Activated CD4-positive, alpha-beta memory T cell treated with anti-CD3 and anti-CD28 coated beads, Interleukin-2, amount 10 ng/mL, durations not matched to agents 7 days and 5 days (primary cell): ENCODE measurements around the gene TXNDC5. TPM values are rescaled to one million over a fixed set of nuclear protein-coding genes. Genes with fewer than 3 reads are reported as not detected.
A peak's percentile ranks its signal among the peaks of the same experiment; 100 is the strongest.

Experiments used
- CTCF ChIA-PET: fragments of 350-600 bp; sonication (Branson Sonifier 250); formaldehyde crosslinking; loops from one replicate; lab custom pipeline; 2021; ENCODE audit warnings: antibody characterized with exemption, inconsistent platforms; lab: Charles Lee
- POLR2A ChIA-PET: fragments of 350-600 bp; sonication (Branson Sonifier 250); formaldehyde crosslinking; loops from one replicate; lab custom pipeline; 2021; ENCODE audit warnings: antibody characterized with exemption; lab: Charles Lee
- DNase-seq: peaks from one replicate; pipeline ENCODE4 v3.0.0-alpha.2; 2020
- H3K27ac Mint-ChIP-seq: one replicate; pipeline ENCODE4 v1.8.0; 2021; ENCODE audit warnings: mild to moderate bottlenecking, mixed read lengths
- H3K27me3 Mint-ChIP-seq: one replicate; pipeline ENCODE4 v1.8.0; 2021; ENCODE audit warnings: mixed read lengths
- H3K36me3 Mint-ChIP-seq: one replicate; pipeline ENCODE4 v1.8.0; 2021; ENCODE audit warnings: low read depth, mixed read lengths
- H3K4me1 Mint-ChIP-seq: one replicate; pipeline ENCODE4 v1.8.0; 2021; ENCODE audit warnings: mixed read lengths
- H3K4me3 Mint-ChIP-seq: one replicate; pipeline ENCODE4 v1.8.0; 2021; ENCODE audit warnings: mild to moderate bottlenecking, mixed read lengths
- H3K9me3 Mint-ChIP-seq: one replicate; pipeline ENCODE4 v1.8.0; 2021; ENCODE audit warnings: mixed read lengths
- total RNA-seq, 2 experiments: library from RNA; stranded (reverse); gene quantifications; one replicate each; pipeline ENCODE4 v1.2.3, GENCODE V29; 2021

Gene TXNDC5
- total RNA-seq, 2 experiments from 2014 or later = 39.1 to 39.8 TPM

GRCh38 chr6:7910298-7910653 is 312 bp downstream of the TXNDC5 start:
- Mint-ChIP-seq H3K4me1 (peaks cover 21% of the 10 kb centered on the region), H3K4me3 (no peak overlapping the region), H3K9me3 (no peaks in the 10 kb centered on the region), H3K36me3 (peaks cover 5% of the 10 kb centered on the region), H3K27me3 (no peaks in the 10 kb centered on the region), H3K27ac (no peak overlapping the region)
- no peak for DNase-seq
- ChIA-PET CTCF (no interaction called here), POLR2A (interaction anchor here (1.1 to 1.4 kb wide), 2 partner anchors 107 to 192 kb away, joined by 5 to 7 read pairs; partner anchors contain the start of gene EEF1E1)

DNA sequence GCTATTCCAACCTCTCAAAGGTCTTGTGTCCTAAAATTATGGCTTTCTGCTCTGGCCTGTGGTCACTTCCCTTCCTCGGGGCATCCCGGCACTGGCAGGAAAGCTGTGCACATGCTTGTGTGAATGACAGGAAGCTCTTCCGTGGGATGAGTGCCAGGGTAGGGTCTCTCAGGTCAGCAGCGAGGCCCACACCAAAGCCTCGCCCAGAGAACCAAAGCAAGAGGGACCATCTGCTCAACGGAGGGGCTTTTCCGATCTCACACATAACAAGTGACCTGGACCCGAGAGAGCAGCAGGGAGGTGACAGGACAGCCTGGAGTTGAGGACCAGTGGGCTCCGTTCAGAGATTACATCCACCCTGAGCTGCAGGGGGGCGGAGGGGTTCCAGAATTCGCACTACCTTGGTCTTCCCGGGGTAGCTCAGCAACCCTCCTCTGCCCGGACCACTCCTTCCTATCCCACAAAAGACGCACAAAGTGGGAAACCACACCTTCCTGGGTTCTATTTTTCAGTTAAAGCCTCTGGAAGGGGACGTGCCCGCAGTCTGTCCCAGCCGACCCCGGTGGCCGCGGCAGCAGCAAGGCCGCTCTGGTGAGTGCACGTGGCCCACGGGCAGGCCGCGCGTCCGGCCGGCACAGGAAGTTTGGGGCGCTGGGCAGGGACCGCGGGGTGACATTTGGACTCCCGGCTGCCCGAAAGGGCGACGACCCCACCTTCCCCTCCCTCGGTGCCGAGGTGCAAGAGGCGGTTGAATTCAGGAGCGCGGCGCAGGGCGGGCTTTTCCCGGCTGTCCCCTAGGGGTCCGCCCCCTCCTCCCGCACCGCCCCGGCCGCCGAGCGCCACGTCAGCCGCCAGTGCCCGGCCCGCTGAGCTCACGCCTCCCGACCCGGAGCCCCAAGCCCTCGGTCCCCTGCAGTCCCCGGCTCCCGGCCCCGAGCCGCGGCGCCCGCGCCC is 988 bp downstream of the TXNDC5 start:
- Mint-ChIP-seq H3K36me3 (peaks cover 11% of the 10 kb centered on the region), H3K4me3 (peak overlapping the region; percentile 71), H3K27ac (peak overlapping the region; percentile 38), H3K9me3 (no peaks in the 10 kb centered on the region), H3K4me1 (peaks cover 21% of the 10 kb centered on the region), H3K27me3 (no peaks in the 10 kb centered on the region)
- peak; percentile 49 for DNase-seq
- ChIA-PET CTCF (interaction anchor here (1.5 to 2.3 kb wide), 2 partner anchors 83 to 188 kb away, joined by 6 to 13 read pairs; no protein-coding TSS in a partner anchor), POLR2A (interaction anchor here (1.1 to 1.4 kb wide), 2 partner anchors 108 to 193 kb away, joined by 5 to 7 read pairs; partner anchors contain the start of gene EEF1E1)

GRCh38 chr6:7907159-7907558 is 3.4 kb downstream of the TXNDC5 start:
- CTCF ChIA-PET = no interaction called here
- no peak for DNase-seq
- Mint-ChIP-seq H3K27ac (no peak overlapping the region), H3K27me3 (no peaks in the 10 kb centered on the region), H3K36me3 (peaks cover 20% of the 10 kb centered on the region), H3K9me3 (no peaks in the 10 kb centered on the region), H3K4me1 (peaks cover 21% of the 10 kb centered on the region), H3K4me3 (no peak overlapping the region)
- POLR2A ChIA-PET = no interaction called here

DNA sequence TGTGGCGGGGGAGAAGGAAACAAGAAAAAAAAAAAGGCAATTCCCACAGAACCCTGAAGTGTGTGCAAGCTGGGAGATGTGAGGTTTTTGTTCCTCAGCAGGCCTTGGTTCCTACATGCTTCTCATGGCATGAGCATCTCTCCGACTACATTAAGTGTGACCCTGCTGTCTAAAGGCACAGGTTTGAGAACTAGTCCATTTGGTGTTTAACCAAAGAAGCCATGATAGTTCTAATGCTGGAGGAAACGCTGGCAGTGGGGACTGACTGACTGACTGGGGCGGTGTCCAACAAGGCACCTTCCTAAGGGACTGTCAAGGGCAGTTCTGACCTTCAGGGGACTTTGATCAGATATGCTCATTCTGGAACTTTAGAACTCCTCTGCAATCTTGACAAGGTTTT is 3.8 kb downstream of the TXNDC5 start:
- DNase-seq = no peak
- Mint-ChIP-seq H3K9me3 (no peaks in the 10 kb centered on the region), H3K27ac (no peak overlapping the region), H3K36me3 (peaks cover 24% of the 10 kb centered on the region), H3K4me1 (peaks cover 21% of the 10 kb centered on the region), H3K4me3 (no peak overlapping the region), H3K27me3 (no peaks in the 10 kb centered on the region)
- ChIA-PET POLR2A (no interaction called here), CTCF (no interaction called here)

- DNase-seq = no peak
- Mint-ChIP-seq H3K4me3 (no peak overlapping the region), H3K36me3 (peaks cover 35% of the 10 kb centered on the region), H3K9me3 (no peaks in the 10 kb centered on the region), H3K27ac (no peak overlapping the region), H3K27me3 (no peaks in the 10 kb centered on the region), H3K4me1 (peaks cover 17% of the 10 kb centered on the region)
- ChIA-PET CTCF (no interaction called here), POLR2A (no interaction called here)
Observed at GRCh38 chr6:7905416-7905815, 5.2 kb downstream of the TXNDC5 start.

GRCh38 chr6:7904654-7905319 is 5.8 kb downstream of the TXNDC5 start:
- H3K27me3 Mint-ChIP-seq = no peaks in the 10 kb centered on the region

DNA sequence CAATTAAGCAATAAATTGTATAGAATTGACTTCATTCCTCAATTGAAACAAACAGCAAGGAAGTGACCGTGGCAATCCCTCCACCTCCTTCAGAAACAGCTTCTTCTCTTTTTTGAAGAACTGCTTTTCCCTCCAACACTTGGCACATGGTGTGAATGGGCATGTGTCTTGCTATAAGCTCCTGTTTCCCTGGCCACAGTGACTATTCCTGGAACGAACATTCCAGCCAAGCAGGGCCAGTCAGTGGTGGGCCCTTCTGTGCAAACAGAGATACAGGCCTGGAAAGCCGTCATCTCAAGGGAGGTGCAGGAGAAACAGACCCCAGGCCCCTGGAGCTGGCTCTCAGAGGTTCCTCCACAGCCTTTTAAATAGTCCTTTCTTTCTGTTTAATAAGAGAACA is 6.9 kb downstream of the TXNDC5 start:
- CTCF ChIA-PET = interaction anchor here (0.8 kb wide), 1 partner anchor 181 kb away, joined by 3 read pairs; no protein-coding TSS in a partner anchor
- H3K4me3 Mint-ChIP-seq = no peak overlapping the region
- H3K36me3 Mint-ChIP-seq = peaks cover 44% of the 10 kb centered on the region

More at GRCh38 chr6:7904654-7905319, 5.8 kb downstream of the TXNDC5 start:
- CTCF ChIA-PET = no interaction called here
- DNase-seq = no peak
- POLR2A ChIA-PET = no interaction called here
- Mint-ChIP-seq H3K9me3 (no peaks in the 10 kb centered on the region), H3K27ac (peak overlapping the region; percentile 6), H3K4me1 (peaks cover 17% of the 10 kb centered on the region), H3K36me3 (peaks cover 41% of the 10 kb centered on the region), H3K4me3 (no peak overlapping the region)

GRCh38 chr6:7902867-7903266 is 7.7 kb downstream of the TXNDC5 start:
- no peak for DNase-seq
- POLR2A ChIA-PET = interaction anchor here (1.0 kb wide), 1 partner anchor 9 kb away, joined by 4 read pairs; no protein-coding TSS in a partner anchor
- Mint-ChIP-seq H3K4me1 (peaks cover 5% of the 10 kb centered on the region), H3K36me3 (peaks cover 52% of the 10 kb centered on the region), H3K27ac (no peak overlapping the region), H3K27me3 (no peaks in the 10 kb centered on the region), H3K9me3 (no peaks in the 10 kb centered on the region), H3K4me3 (no peak overlapping the region)
- CTCF ChIA-PET = interaction anchor here (0.8 kb wide), 1 partner anchor 180 kb away, joined by 3 read pairs; no protein-coding TSS in a partner anchor

More for the DNA sequence above, 6.9 kb downstream of the TXNDC5 start:
- POLR2A ChIA-PET = interaction anchor here (1.0 kb wide), 1 partner anchor 8 kb away, joined by 4 read pairs; no protein-coding TSS in a partner anchor
- H3K4me1 Mint-ChIP-seq = peaks cover 8% of the 10 kb centered on the region
- no peak for DNase-seq
- no peak overlapping the region for H3K27ac Mint-ChIP-seq
- H3K9me3 Mint-ChIP-seq = no peaks in the 10 kb centered on the region
- H3K27me3 Mint-ChIP-seq = no peaks in the 10 kb centered on the region

DNA sequence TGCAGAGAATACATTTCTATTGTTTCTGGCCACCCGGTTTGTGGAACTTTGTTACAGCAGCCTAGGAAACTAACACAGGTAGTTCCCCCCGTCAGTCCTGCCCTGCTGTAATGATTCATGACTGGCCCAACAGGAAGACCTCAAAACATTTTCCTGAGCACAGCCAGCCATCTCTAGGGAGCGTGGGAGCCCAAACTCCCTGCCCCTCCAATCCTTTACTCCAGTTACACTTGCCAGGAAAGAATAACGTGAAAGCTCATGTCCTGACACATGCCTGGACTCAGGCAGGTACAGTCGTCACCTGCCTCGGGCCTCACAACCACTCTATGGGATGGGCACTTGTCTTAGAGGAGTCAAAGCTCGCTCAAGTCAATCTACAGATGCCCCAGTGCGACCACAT is 8.4 kb downstream of the TXNDC5 start:
- Mint-ChIP-seq H3K27ac (no peak overlapping the region), H3K4me1 (peaks cover 2% of the 10 kb centered on the region), H3K9me3 (no peaks in the 10 kb centered on the region), H3K36me3 (peaks cover 53% of the 10 kb centered on the region), H3K4me3 (no peak overlapping the region), H3K27me3 (no peaks in the 10 kb centered on the region)
- POLR2A ChIA-PET = no interaction called here
- DNase-seq = no peak
- CTCF ChIA-PET = no interaction called here

- Mint-ChIP-seq H3K9me3 (no peaks in the 10 kb centered on the region), H3K27ac (no peak overlapping the region), H3K4me1 (peaks cover 1% of the 10 kb centered on the region), H3K36me3 (peaks cover 53% of the 10 kb centered on the region), H3K27me3 (no peaks in the 10 kb centered on the region), H3K4me3 (no peak overlapping the region)
- ChIA-PET POLR2A (no interaction called here), CTCF (no interaction called here)
- DNase-seq = no peak
Observed at GRCh38 chr6:7901780-7902179, 8.8 kb downstream of the TXNDC5 start.

GRCh38 chr6:7901056-7901455 is 9.5 kb downstream of the TXNDC5 start:
- Mint-ChIP-seq H3K4me3 (no peak overlapping the region), H3K9me3 (no peaks in the 10 kb centered on the region), H3K36me3 (peaks cover 55% of the 10 kb centered on the region), H3K27ac (no peak overlapping the region), H3K27me3 (no peaks in the 10 kb centered on the region), H3K4me1 (no peaks in the 10 kb centered on the region)
- ChIA-PET CTCF (no interaction called here), POLR2A (no interaction called here)
- DNase-seq = no peak

DNA sequence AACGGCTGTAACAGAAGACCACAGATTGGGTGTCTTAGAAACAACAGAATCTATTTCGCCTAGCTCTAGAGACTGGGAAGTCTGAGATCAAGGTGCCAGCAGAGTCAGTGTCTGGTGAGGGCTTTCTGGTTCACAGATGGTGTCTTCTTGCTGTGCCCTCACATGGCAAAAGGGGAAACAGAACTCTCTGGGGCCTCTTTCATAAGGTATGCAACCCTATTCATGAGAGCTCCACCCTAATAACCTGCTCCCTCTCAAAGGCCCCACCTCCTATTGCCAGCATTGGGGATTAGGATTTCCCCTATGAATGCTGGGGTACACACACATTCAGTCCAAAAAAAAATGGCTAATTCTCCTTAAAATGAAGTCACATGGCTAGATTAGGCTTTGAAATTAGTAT is 10.0 kb downstream of the TXNDC5 start:
- DNase-seq = no peak
- ChIA-PET POLR2A (no interaction called here), CTCF (no interaction called here)
- no peak overlapping the region for H3K27ac Mint-ChIP-seq
- no peaks in the 10 kb centered on the region for H3K27me3 Mint-ChIP-seq
- H3K4me1 Mint-ChIP-seq = no peaks in the 10 kb centered on the region
- H3K36me3 Mint-ChIP-seq = peaks cover 59% of the 10 kb centered on the region
- no peaks in the 10 kb centered on the region for H3K9me3 Mint-ChIP-seq
- H3K4me3 Mint-ChIP-seq = no peak overlapping the region

DNA sequence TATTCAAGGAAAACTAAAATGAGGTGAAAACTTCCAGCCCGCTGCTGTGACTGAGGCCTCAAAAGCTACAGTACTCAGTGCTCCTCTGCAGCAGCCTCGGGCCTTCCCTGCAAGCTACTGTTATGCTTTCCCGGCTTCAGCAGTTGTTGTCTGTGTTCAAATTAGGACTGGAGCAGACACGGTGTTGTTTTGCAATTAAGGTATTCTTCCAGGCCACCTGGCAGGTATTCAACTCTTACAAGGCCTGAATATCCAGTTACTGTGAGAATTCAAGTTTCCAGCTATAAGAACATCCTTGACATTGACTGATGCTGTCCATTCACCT is 10.7 kb downstream of the TXNDC5 start:
- POLR2A ChIA-PET = no interaction called here
- peaks cover 60% of the 10 kb centered on the region for H3K36me3 Mint-ChIP-seq

More for the DNA sequence above, 10.7 kb downstream of the TXNDC5 start:
- Mint-ChIP-seq H3K27me3 (no peaks in the 10 kb centered on the region), H3K4me3 (no peak overlapping the region), H3K27ac (no peak overlapping the region), H3K9me3 (no peaks in the 10 kb centered on the region), H3K4me1 (no peaks in the 10 kb centered on the region)
- DNase-seq = no peak
- CTCF ChIA-PET = interaction anchor here (1.0 kb wide), 2 partner anchors 159 to 181 kb away, joined by 3 to 4 read pairs; no protein-coding TSS in a partner anchor
